CD8-positive, alpha-beta memory T cell (primary cell): Measurements from ENCODE around the gene AMDHD2. TPM values are rescaled to one million over a fixed set of nuclear protein-coding genes. Genes with fewer than 3 reads are reported as not detected.
"Not testable (repeated sequence)": the region's sequence is repeated elsewhere in the genome, so short reads cannot be mapped to it uniquely, and the experiment has no call there.

Experiments
- CTCF ChIA-PET: fragments of 350-600 bp; sonication (Branson Sonifier 250); formaldehyde crosslinking; loops from one replicate; lab custom pipeline; 2021; ENCODE audit warnings: antibody characterized with exemption; lab: Charles Lee
- POLR2A ChIA-PET: fragments of 350-600 bp; sonication (Branson Sonifier 250); formaldehyde crosslinking; loops from one replicate; lab custom pipeline; 2021; ENCODE audit warnings: antibody characterized with exemption; lab: Charles Lee
- DNase-seq, 5 donors: peaks; one replicate each; pipeline versions ENCODE4 v3.0.0 to v3.0.0-alpha.2; 2020 to 2022; ENCODE audit warnings: mixed read lengths in 1 of 5
- H3K27ac ChIP-seq: one replicate; pipeline ENCODE4 v1.7.0; 2013; ENCODE audit warnings: low read depth, mild to moderate bottlenecking, low read length, moderate library complexity
- H3K27me3 ChIP-seq: 2 replicates; pipeline ENCODE4 v1.7.0; 2013; ENCODE audit warnings: low read length, mild to moderate bottlenecking; ENCODE audit not compliant: insufficient read depth, poor library complexity, severe bottlenecking
- H3K36me3 ChIP-seq: 2 replicates; pipeline ENCODE4 v1.7.0; 2013; ENCODE audit warnings: mild to moderate bottlenecking, low read length, moderate library complexity; ENCODE audit not compliant: insufficient read depth
- H3K4me1 ChIP-seq: 2 replicates; pipeline ENCODE4 v1.7.0; 2013; ENCODE audit warnings: mild to moderate bottlenecking, low read length, moderate library complexity; ENCODE audit not compliant: insufficient read depth
- H3K4me3 ChIP-seq: 2 replicates; pipeline ENCODE4 v1.7.0; 2013; ENCODE audit warnings: mild to moderate bottlenecking, low read length
- H3K9me3 ChIP-seq: 2 replicates; pipeline ENCODE4 v1.7.0; 2013; ENCODE audit warnings: mild to moderate bottlenecking, low read length
- H3K27ac Mint-ChIP-seq, 8 donors: one replicate each; pipeline ENCODE4 v1.8.0; 2020 to 2021; ENCODE audit warnings: mixed read lengths in 8 of 8, mild to moderate bottlenecking in 6 of 8, inconsistent platforms in 3 of 8, moderate library complexity in 3 of 8
- H3K27me3 Mint-ChIP-seq, 2 donors: one replicate each; pipeline ENCODE4 v1.8.0; 2020 to 2021; ENCODE audit warnings: mixed read lengths in 2 of 2, mild to moderate bottlenecking in 1 of 2, moderate library complexity in 1 of 2
- H3K36me3 Mint-ChIP-seq, 3 donors: one replicate each; pipeline ENCODE4 v1.8.0; 2020 to 2021; ENCODE audit warnings: mixed read lengths in 3 of 3, inconsistent platforms in 1 of 3, mild to moderate bottlenecking in 1 of 3
- H3K4me1 Mint-ChIP-seq, 3 donors: one replicate each; pipeline ENCODE4 v1.8.0; 2020 to 2021; ENCODE audit warnings: mixed read lengths in 3 of 3, inconsistent platforms in 1 of 3, mild to moderate bottlenecking in 1 of 3
- H3K4me3 Mint-ChIP-seq, 7 donors: one replicate each; pipeline ENCODE4 v1.8.0; 2020 to 2021; ENCODE audit warnings: mixed read lengths in 7 of 7, mild to moderate bottlenecking in 6 of 7, moderate library complexity in 4 of 7, inconsistent platforms in 2 of 7
- H3K9me3 Mint-ChIP-seq, 5 donors: one replicate each; pipeline ENCODE4 v1.8.0; 2020 to 2022; ENCODE audit warnings: mixed read lengths in 5 of 5, mild to moderate bottlenecking in 3 of 5, moderate library complexity in 2 of 5, inconsistent platforms in 1 of 5
- polyA plus RNA-seq: library from polyadenylated mRNA; unstranded; fragments of 300-500 nt; fragmentation: Illumina TruSeq; gene quantifications from one replicate; pipeline ENCODE4 v1.2.3, GENCODE V29; 2021
- total RNA-seq, 2 experiments: library from RNA; stranded (reverse); gene quantifications; one replicate each; pipeline ENCODE4 v1.2.3, GENCODE V29; 2021

AMDHD2 gene
- total and polyA plus RNA-seq, 3 experiments from 2014 or later: 21.2 to 35.5 (median 34.1) TPM

DNA sequence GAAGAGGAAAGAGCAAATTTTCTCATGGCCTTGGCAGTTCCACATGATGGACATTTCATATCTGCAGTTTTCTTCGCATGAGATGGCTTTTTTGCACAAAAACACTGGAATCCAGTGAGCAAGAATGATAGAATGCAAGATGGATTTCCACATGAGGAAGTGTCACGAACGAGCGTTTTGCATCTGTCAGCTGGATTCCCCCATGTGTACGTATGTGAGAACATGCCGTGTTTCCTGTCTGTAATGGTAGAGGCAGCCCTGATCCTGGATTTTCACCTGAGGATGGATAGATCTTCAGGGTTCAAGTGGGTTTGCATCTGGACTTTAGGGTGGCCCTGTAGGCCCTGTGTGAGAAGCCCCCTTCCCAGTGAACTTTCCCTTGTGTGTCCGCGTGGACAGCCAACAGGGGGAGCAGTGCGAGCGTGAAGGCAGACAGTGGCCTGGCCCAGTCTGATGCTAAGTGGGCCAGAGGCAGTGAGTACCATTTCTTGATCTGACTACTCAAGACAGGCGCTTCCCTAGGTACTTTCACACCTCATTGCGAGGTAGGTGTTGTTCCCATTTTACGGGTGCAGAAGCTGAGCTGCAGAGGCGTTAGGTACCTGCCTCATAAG lies 19.8 kb downstream of the AMDHD2 start:
- CTCF ChIA-PET: interaction anchor here (0.9 kb wide), 1 partner anchor 20 kb away, joined by 3 read pairs; the partner anchor contains the start of gene AMDHD2
- H3K9me3 ChIP-seq, H3K27me3 ChIP-seq, H3K9me3 Mint-ChIP-seq, H3K27ac ChIP-seq, H3K36me3 ChIP-seq, H3K27me3 Mint-ChIP-seq, H3K4me3 ChIP-seq, POLR2A ChIA-PET: not testable (repeated sequence)
- Mint-ChIP-seq H3K27ac (peak overlapping the region in 5 of 8 donors; percentile 19 to 87 (median 64)), H3K4me3 (peak overlapping the region; percentile 74 to 91 (median 85)), H3K4me1 (peaks cover 39 to 47% (median 44%) of the 10 kb centered on the region in 3 donors), H3K36me3 (peaks cover 0 to 24% (median 2%) of the 10 kb centered on the region in 3 donors)
- peak in 2 of 5 donors; percentile 10 to 55 for DNase-seq
- H3K4me1 ChIP-seq: peaks cover 29% of the 10 kb centered on the region

DNA sequence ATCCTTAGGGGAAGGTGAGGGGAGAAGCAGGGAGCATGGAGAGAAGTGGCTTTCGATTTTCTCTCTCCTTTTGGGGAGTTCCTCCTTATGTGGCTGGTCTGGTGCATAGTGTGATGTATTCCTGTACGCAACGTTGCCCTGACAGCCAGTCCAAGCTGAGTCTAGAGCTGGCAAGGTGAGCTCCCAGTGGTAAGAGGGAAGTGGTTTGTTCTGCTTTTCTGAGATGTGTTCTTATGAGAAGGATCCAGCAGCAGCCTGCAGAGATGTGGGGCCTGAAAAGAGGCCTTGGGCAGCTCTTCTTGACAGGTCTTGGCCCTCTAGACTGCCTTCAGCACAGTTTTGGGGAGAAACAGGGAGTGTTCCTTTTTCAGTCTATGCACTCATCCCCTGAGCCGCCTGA lies 20.7 kb downstream of the AMDHD2 start:
- H3K36me3 Mint-ChIP-seq: peaks cover 0 to 26% (median 2%) of the 10 kb centered on the region in 3 donors
- H3K27me3 ChIP-seq, H3K9me3 ChIP-seq, H3K4me3 ChIP-seq, H3K27ac ChIP-seq, POLR2A ChIA-PET, H3K36me3 ChIP-seq, H3K9me3 Mint-ChIP-seq, DNase-seq, H3K27me3 Mint-ChIP-seq: not testable (repeated sequence)
- H3K4me1 ChIP-seq: peaks cover 29% of the 10 kb centered on the region
- peaks cover 43 to 55% (median 44%) of the 10 kb centered on the region in 3 donors for H3K4me1 Mint-ChIP-seq
- H3K4me3 Mint-ChIP-seq: peak overlapping the region; percentile 13 to 85 (median 34)
- peak overlapping the region in 7 of 8 donors; percentile 4 to 84 (median 67) for H3K27ac Mint-ChIP-seq
- CTCF ChIA-PET: interaction anchor here (0.9 kb wide), 1 partner anchor 20 kb away, joined by 3 read pairs; the partner anchor contains the start of gene AMDHD2

DNA sequence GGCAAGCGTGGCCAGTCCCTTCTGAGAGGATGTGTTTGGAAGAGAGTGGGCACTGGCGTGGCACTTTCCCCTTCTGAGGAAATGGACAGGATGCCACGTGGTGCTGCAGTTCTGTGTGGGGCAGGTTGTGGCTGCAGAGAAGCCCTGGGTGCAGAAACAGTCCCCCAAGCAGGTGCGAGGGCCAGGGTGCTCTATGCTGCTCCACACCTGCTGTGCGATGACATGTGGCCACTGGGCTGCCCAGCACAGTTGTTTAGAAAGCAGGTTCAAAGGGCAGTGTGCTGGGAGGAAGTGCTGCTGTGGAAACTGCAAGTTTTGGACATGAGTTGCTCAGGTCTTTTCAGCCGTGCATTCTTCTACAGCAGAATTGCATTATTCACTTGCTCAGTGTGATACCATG lies 21.2 kb downstream of the AMDHD2 start:
- H3K27me3 ChIP-seq, DNase-seq, H3K27ac ChIP-seq, H3K9me3 Mint-ChIP-seq, H3K9me3 ChIP-seq, CTCF ChIA-PET, POLR2A ChIA-PET, H3K4me3 ChIP-seq, H3K36me3 ChIP-seq, H3K27me3 Mint-ChIP-seq: not testable (repeated sequence)
- Mint-ChIP-seq H3K4me3 (peak overlapping the region in 5 of 7 donors; percentile 17 to 46 (median 32)), H3K36me3 (peaks cover 0 to 26% (median 2%) of the 10 kb centered on the region in 3 donors), H3K27ac (peak overlapping the region in 4 of 8 donors; percentile 30 to 83 (median 50)), H3K4me1 (peaks cover 43 to 59% (median 44%) of the 10 kb centered on the region in 3 donors)
- peaks cover 29% of the 10 kb centered on the region for H3K4me1 ChIP-seq

- Mint-ChIP-seq H3K4me1 (peaks cover 35 to 55% (median 37%) of the 10 kb centered on the region in 3 donors), H3K36me3 (peaks cover 0 to 25% (median 2%) of the 10 kb centered on the region in 3 donors)
- H3K27me3 Mint-ChIP-seq, H3K27ac ChIP-seq, H3K36me3 ChIP-seq, POLR2A ChIA-PET, H3K4me3 ChIP-seq, CTCF ChIA-PET, H3K4me3 Mint-ChIP-seq, H3K27me3 ChIP-seq, H3K9me3 Mint-ChIP-seq, DNase-seq, H3K27ac Mint-ChIP-seq, H3K9me3 ChIP-seq: not testable (repeated sequence)
- peaks cover 22% of the 10 kb centered on the region for H3K4me1 ChIP-seq
These were observed 23.6 kb downstream of the AMDHD2 start for GRCh38 chr16:2543771-2544170.

- H3K27ac Mint-ChIP-seq, H3K9me3 ChIP-seq, CTCF ChIA-PET, H3K27me3 ChIP-seq, H3K4me3 Mint-ChIP-seq, H3K27me3 Mint-ChIP-seq, H3K9me3 Mint-ChIP-seq, POLR2A ChIA-PET, H3K4me1 ChIP-seq, DNase-seq, H3K36me3 Mint-ChIP-seq, H3K27ac ChIP-seq, H3K4me3 ChIP-seq, H3K36me3 ChIP-seq: not testable (repeated sequence)
- peaks cover 0 to 10% (median 0%) of the 10 kb centered on the region in 3 donors for H3K4me1 Mint-ChIP-seq
These were observed 30.2 kb downstream of the AMDHD2 start for GRCh38 chr16:2550283-2550878.

GRCh38 chr16:2551420-2551889 lies 31.3 kb downstream of the AMDHD2 start:
- H3K4me3 ChIP-seq, H3K4me1 Mint-ChIP-seq, H3K36me3 ChIP-seq, H3K27ac Mint-ChIP-seq, H3K27me3 Mint-ChIP-seq, CTCF ChIA-PET, H3K4me1 ChIP-seq, DNase-seq, POLR2A ChIA-PET, H3K36me3 Mint-ChIP-seq, H3K27ac ChIP-seq, H3K9me3 Mint-ChIP-seq, H3K9me3 ChIP-seq, H3K27me3 ChIP-seq, H3K4me3 Mint-ChIP-seq: not testable (repeated sequence)

- H3K27me3 Mint-ChIP-seq, H3K27ac Mint-ChIP-seq, H3K27ac ChIP-seq, H3K36me3 ChIP-seq, H3K36me3 Mint-ChIP-seq, DNase-seq, H3K9me3 Mint-ChIP-seq, H3K9me3 ChIP-seq, H3K4me1 Mint-ChIP-seq, POLR2A ChIA-PET, H3K4me1 ChIP-seq, H3K27me3 ChIP-seq, H3K4me3 Mint-ChIP-seq, H3K4me3 ChIP-seq, CTCF ChIA-PET: not testable (repeated sequence)
These were observed 34.7 kb downstream of the AMDHD2 start for GRCh38 chr16:2554709-2555425.

DNA sequence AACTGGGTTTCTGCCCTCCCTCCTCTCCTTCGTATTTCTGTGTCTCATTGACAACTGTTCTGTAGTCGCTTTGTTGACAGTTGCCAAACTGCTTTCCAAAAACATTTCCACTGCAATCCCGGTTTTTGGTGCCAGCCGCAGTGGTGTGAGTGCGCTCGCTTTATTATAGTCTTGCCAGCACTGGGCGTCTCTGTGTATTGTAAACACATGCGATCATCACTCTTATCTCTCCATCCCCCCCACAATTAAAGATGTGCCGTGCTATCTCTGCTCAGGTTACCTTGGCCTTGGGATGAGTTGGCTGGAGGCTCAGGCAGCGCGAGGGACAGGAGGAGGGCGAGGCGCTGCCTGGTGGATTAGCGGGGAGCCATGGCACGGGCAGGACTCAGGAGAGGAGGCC lies 37.0 kb downstream of the AMDHD2 start:
- H3K36me3 Mint-ChIP-seq, H3K9me3 ChIP-seq, H3K4me3 ChIP-seq, H3K4me1 ChIP-seq, CTCF ChIA-PET, H3K27me3 Mint-ChIP-seq, H3K36me3 ChIP-seq, H3K27ac Mint-ChIP-seq, H3K4me1 Mint-ChIP-seq, H3K27me3 ChIP-seq, H3K27ac ChIP-seq, H3K4me3 Mint-ChIP-seq, H3K9me3 Mint-ChIP-seq, POLR2A ChIA-PET: not testable (repeated sequence)
- peak in 1 of 5 donors; percentile 11 for DNase-seq
